HEK293T (cell line): Measurements from ENCODE around the gene QPCTL.

ENCODE experiments used
- CTCF ChIA-PET: fragments of 350-600 bp; formaldehyde crosslinking; extraction: SDS; loops from one replicate; lab custom pipeline; 2021; ENCODE audit warnings: antibody characterized with exemption, inconsistent platforms; lab: Yijun Ruan, JAX
- POLR2A ChIA-PET: fragments of 350-600 bp; formaldehyde crosslinking; extraction: SDS; loops from one replicate; lab custom pipeline; 2020; ENCODE audit warnings: antibody characterized with exemption, inconsistent platforms; lab: Yijun Ruan, JAX
- DNase-seq: peaks from one replicate; pipeline ENCODE4 v3.0.0; 2012; ENCODE audit warnings: mixed read lengths; ENCODE audit errors: extremely low spot score
- ARNT ChIP-seq: fragments of 450-650 bp; IDR thresholded peaks from 2 replicates; pipeline ENCODE4 v1.6.1; 2017; ENCODE audit warnings: mild to moderate bottlenecking
- BHLHE40 ChIP-seq: fragments of 450-650 bp; IDR thresholded peaks from 2 replicates; pipeline ENCODE4 v1.6.1; 2016; ENCODE audit warnings: mild to moderate bottlenecking, moderate library complexity, borderline replicate concordance
- CTBP1 ChIP-seq: fragments of 450-650 bp; IDR thresholded peaks from 2 replicates; pipeline ENCODE4 v1.6.1; 2016; ENCODE audit warnings: borderline replicate concordance
- ELF4 ChIP-seq: fragments of 450-650 bp; IDR thresholded peaks from 2 replicates; pipeline ENCODE4 v1.6.1; 2017; ENCODE audit warnings: antibody characterized with exemption
- FOXA1 ChIP-seq: fragments of 450-650 bp; IDR thresholded peaks from 2 replicates; pipeline ENCODE4 v1.6.1; 2016; ENCODE audit warnings: mild to moderate bottlenecking
- FOXK2 ChIP-seq: fragments of 450-650 bp; IDR thresholded peaks from 2 replicates; pipeline ENCODE4 v1.6.1; 2016; ENCODE audit warnings: mild to moderate bottlenecking
- FOXM1 ChIP-seq: fragments of 450-650 bp; IDR thresholded peaks from 2 replicates; pipeline ENCODE4 v1.6.1; 2017; ENCODE audit warnings: mild to moderate bottlenecking, borderline replicate concordance
- HDGF ChIP-seq: fragments of 450-650 bp; IDR thresholded peaks from 2 replicates; pipeline ENCODE4 v1.6.1; 2017; ENCODE audit warnings: antibody characterized with exemption, borderline replicate concordance
- L3MBTL2 ChIP-seq: fragments of 450-650 bp; conservative IDR thresholded peaks from 2 replicates; pipeline ENCODE4 v1.6.1; 2016; ENCODE audit warnings: mild to moderate bottlenecking
- LEF1 ChIP-seq: fragments of 450-650 bp; IDR thresholded peaks from 2 replicates; pipeline ENCODE4 v1.6.1; 2017; ENCODE audit warnings: mild to moderate bottlenecking, borderline replicate concordance
- NFRKB ChIP-seq: fragments of 450-650 bp; IDR thresholded peaks from 2 replicates; pipeline ENCODE4 v1.6.1; 2016; ENCODE audit warnings: mild to moderate bottlenecking, moderate library complexity
- PKNOX1 ChIP-seq: fragments of 450-650 bp; IDR thresholded peaks from 2 replicates; pipeline ENCODE4 v1.6.1; 2016
- SP1 ChIP-seq: fragments of 450-650 bp; IDR thresholded peaks from 2 replicates; pipeline ENCODE4 v1.6.1; 2017
- SUZ12 ChIP-seq: fragments of 450-650 bp; IDR thresholded peaks from 2 replicates; pipeline ENCODE4 v1.6.1; 2016; ENCODE audit warnings: mild to moderate bottlenecking
- TARDBP ChIP-seq: fragments of 450-650 bp; IDR thresholded peaks from 2 replicates; pipeline ENCODE4 v1.6.1; 2016
- ZNF384 ChIP-seq: fragments of 450-650 bp; IDR thresholded peaks from 2 replicates; pipeline ENCODE4 v1.6.1; 2016

Gene QPCTL

GRCh38 chr19:45692187-45693105 is at the start of gene QPCTL:
Gene QPCTL, plus strand, starts transcription at chr19:45692666. Its CDS starts 38 bp downstream, at chr19:45692704.
- ChIA-PET POLR2A (interaction anchor here (0.7 to 4.6 kb wide), 34 partner anchors 8 to 285 kb away, joined by 3 to 64 read pairs (median 6); partner anchors contain the start of genes DMWD, FBXO46, GIPR and SIX5), CTCF (interaction anchor here (0.6 to 3.4 kb wide), 14 partner anchors 9 to 87 kb away, joined by 3 to 17 read pairs (median 5); partner anchors contain the start of genes FBXO46 and SIX5)
- DNase-seq: peak; percentile 91
- TF ChIP-seq LEF1 (no peak), SUZ12 (no peak), HDGF (peak; percentile 87; the same call in 1 of the 2 replicates), TARDBP (no peak), PKNOX1 (peak; percentile 84), ELF4 (peak; percentile 20; the same call in 1 of the 2 replicates), FOXA1 (no peak), ARNT (no peak), SP1 (no peak), BHLHE40 (no peak), FOXK2 (no peak), L3MBTL2 (peak; percentile 27; the same call in 1 of the 2 replicates)

GRCh38 chr19:45643024-45643926 is 49.2 kb upstream of the QPCTL start:
- TF ChIP-seq SP1: no peak
- no peak for TF ChIP-seq TARDBP
- TF ChIP-seq PKNOX1: peak; percentile 4; the same call in 1 of the 2 replicates
- TF ChIP-seq HDGF: no peak
- TF ChIP-seq LEF1: no peak
- TF ChIP-seq FOXK2: no peak
- no peak for TF ChIP-seq BHLHE40
- CTCF ChIA-PET: interaction anchor here (0.6 to 2.4 kb wide), 13 partner anchors 10 to 128 kb away, joined by 3 to 8 read pairs (median 3); no protein-coding TSS in a partner anchor
- DNase-seq: peak; percentile 76
- POLR2A ChIA-PET: interaction anchor here (1.0 to 3.5 kb wide), 3 partner anchors 49 to 58 kb away, joined by 3 to 28 read pairs (median 18); partner anchors contain the start of genes OPA3, QPCTL and SNRPD2

GRCh38 chr19:45643927-45644771 is 48.3 kb upstream of the QPCTL start:
- CTCF ChIA-PET: interaction anchor here (1.2 to 1.4 kb wide), 2 partner anchors 10 to 118 kb away, joined by 3 to 4 read pairs; no protein-coding TSS in a partner anchor
- POLR2A ChIA-PET: interaction anchor here (1.0 to 3.5 kb wide), 2 partner anchors 48 to 53 kb away, joined by 3 to 18 read pairs; partner anchors contain the start of genes QPCTL and SNRPD2
- TF ChIP-seq SP1 (no peak), ZNF384 (no peak), FOXM1 (no peak), CTBP1 (no peak), HDGF (no peak), SUZ12 (no peak), BHLHE40 (no peak), LEF1 (no peak), NFRKB (no peak), PKNOX1 (no peak)
- no peak for DNase-seq

- no peak for DNase-seq
- TF ChIP-seq ZNF384: no peak
- TF ChIP-seq FOXM1: no peak
- TF ChIP-seq SP1: no peak
- TF ChIP-seq FOXK2: no peak
- TF ChIP-seq NFRKB: no peak
- no peak for TF ChIP-seq HDGF
- TF ChIP-seq SUZ12: no peak
- TF ChIP-seq ELF4: no peak
- no peak for TF ChIP-seq CTBP1
- TF ChIP-seq FOXA1: no peak
- TF ChIP-seq TARDBP: no peak
- no peak for TF ChIP-seq BHLHE40
- no peak for TF ChIP-seq L3MBTL2
- TF ChIP-seq LEF1: no peak
- no peak for TF ChIP-seq PKNOX1
- TF ChIP-seq ARNT: no peak
- ChIA-PET POLR2A (interaction anchor here (1.4 kb wide), 1 partner anchor 48 kb away, joined by 5 read pairs; no protein-coding TSS in a partner anchor), CTCF (no interaction called here)
These were observed 47.3 kb upstream of the QPCTL start for GRCh38 chr19:45645068-45645630.
